Umbilical cord (tissue), 2 donors: Measurements from ENCODE around the gene SMYD1. TPM values are rescaled to one million over a fixed set of nuclear protein-coding genes. Genes with fewer than 3 reads are reported as not detected.

Source experiments
- DNase-seq: peaks from one replicate; pipeline ENCODE4 v3.0.0-alpha.2; 2015; ENCODE audit warnings: low spot score
- total RNA-seq: library from RNA; depleted of rRNA; stranded (reverse); fragments of >200 nt; gene quantifications from one replicate; pipeline ENCODE4 v1.2.3, GENCODE V29; 2014; ENCODE audit warnings: low replicate concordance; ENCODE audit not compliant: insufficient read depth

SMYD1 gene
- total RNA-seq, 1 donor from 2014 or later, result 0.72 TPM

DNA sequence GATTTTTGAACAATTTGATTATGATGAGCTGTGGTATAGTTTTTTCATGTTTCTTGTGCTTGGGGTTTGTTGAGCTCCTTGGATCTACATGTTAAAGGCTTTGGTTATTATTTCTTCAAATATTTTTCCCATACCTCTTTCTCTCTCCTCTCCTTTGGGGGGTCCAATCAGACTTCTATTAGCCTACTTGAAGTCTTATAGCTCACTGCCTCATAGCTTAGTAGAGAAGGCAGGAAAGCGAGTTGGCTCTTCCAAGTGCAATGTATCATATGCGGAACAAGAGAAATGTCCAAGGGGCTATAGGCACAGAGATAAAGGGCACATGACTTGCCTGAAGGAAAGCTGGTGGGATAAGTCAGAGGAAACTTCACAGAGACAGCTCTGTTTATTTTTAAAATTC lies 74.3 kb downstream of the SMYD1 start:
- DNase-seq, result no peak

DNA sequence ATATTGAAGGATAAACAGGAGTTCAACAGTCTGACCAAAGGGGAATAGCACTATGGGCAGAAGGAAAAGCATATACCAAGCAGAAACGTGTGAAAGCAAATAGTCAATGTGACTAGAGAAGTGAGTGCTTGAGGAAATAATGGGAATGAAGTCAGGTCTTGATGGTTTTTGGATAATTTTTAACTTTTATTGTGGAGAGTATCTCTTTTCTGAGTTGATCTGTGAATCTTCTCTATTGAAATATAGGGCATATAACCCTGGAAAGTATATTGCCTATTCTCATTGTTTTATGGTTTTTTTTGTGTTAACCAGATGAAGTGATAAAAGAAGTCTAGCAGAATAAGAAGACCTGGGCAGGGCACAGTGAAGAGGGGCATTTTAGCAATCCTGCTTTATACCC lies 76.6 kb downstream of the SMYD1 start:
- no peak for DNase-seq

DNA sequence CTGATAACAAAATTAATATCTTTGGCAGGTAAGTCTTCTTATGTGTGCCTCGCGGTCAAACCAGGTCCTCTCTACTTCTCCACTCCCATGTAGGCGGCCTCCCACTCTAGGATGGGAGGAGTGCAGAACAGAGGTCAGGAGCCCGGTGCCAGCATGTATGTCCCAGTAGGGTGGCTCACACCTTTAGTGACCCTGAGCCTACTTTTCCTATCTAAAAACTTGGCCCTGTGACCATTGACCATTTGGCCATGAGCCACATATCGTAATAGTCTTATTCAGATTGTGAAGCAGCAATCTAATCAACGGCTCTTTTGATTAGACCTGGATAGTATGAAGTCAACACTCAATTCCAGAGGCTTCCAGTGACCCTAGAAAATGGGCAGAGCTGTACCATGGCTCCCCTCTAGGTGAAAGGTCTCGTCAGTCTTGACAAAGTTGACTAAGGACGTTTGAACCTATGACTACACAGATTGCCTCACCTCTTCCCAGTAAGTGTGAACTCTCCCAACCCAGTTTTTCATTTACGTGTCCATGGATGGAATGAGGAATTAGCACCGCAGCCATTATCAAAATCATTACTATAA lies 77.4 kb downstream of the SMYD1 start:
- DNase-seq, result no peak

DNA sequence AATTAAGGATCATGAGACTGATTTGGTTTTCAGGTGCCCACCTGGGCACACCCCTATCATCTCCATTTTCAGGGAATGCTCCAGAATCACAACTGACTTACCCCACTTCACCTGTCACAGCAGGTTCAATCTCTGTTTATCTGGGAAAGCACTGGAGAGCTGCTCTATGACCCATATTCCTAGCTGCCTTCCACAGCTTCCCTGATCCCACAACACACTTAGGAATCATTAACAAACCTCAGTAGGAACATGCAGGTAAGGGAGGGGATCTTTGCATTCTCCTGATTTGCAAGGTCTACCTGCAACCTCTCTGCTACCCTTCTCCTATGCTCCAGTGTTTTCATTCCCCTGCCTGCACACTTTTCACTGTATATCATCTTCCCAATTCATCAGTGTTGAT lies 79.0 kb downstream of the SMYD1 start:
- no peak for DNase-seq

DNA sequence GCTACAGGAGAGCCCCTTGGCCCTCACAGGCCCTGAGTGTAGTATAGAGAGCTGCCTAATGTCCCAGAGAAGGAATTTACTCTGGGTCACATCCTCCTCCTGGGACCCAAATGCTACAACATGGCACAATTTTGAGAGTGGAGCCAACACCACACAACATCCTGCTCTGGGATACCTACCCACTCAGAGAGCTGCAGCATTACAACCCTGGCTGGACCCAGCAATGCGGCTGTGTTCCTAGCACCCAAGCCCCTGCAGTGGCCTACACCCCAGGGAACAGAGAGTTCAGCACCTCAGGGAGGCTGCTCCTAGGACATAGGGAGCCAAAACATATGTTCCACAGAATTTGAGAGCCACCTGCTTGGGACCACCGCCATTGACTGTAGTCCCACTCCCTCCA lies 79.5 kb downstream of the SMYD1 start:
- no peak for DNase-seq

DNA sequence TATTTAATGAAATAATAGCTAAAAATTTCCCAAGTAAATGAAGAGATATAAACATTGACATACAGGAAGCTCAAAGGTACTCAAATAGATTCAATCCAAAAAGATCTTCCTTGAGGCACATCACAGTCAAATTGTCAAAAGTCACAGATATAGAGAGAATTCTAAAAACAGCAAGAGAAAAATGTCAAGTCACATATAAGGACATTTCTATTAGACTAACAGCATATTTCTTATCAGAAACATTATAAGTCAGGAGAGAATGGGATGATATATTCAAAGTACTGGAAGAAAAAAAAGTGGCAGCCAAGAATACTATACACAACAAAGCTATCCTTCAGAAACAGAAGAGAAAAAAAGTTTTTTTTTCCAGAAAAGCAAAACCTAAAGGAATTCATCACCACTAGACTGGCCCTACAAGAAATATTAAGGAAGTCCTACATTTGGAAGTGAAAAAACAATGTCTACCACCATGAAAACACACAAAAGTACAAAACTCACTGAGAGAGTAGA lies 81.4 kb downstream of the SMYD1 start:
- no peak for DNase-seq

DNA sequence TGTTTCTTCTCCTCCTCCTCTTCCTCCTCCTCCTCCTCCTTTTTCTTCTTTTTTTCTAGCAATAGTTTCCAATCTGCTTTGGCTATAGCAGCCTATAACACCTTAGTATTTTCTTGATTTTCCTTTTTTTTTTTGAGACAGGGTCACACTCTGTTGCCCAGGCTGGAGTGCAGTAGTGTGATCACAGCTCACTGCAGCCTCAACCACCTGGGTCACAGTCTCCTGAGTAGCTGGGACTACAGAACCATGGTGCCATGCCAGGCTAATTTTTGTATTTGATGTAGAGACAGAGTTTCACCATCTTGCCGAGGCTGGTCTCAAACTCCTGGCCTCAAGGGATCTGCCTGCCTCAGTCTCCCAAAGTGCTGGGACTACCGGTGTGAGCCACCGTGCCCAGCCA lies 91.9 kb downstream of the SMYD1 start:
- no peak for DNase-seq

DNA sequence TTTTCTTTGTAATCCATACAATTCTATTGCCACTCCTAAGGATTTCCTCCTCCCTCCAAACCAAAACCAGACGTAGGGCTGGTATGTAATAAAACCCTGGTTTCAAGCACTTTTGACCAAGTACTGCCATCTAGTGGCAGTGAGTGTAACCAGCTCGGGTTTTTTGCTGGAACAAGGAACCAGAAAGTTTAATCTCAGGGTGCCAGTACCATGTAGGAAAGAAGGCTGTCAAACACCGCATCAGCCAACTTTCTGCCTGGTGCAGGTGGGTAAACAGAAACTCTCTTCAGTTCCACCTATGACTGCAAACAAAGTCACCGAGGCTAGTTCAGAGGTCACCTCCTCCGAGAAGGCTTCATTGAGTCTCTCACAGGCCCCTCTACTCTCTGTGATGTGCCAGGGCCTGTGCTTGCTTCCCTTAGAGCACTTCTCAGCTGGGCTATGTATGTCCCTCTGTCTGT lies 92.4 kb downstream of the SMYD1 start:
- DNase-seq, result peak; percentile 81

DNA sequence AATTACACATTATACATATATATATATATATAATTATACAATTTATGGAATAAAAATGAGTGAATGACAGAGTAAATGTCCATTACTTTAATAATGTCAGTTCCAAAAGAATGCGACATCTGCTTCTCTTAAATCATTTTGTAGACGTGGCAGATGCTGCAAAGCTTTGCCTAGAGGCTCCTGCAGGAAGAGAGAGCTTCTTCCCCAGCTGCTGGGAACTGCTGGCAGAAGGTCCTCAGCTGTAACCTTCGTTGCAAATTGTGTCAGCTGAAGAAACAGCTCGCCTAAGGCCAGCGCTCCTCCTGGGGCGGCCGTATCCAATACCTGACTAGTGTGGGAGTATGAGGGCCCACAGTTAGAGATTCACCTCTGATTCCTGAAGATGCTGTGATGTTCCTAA lies 92.9 kb downstream of the SMYD1 start:
- peak; percentile 23 for DNase-seq

DNA sequence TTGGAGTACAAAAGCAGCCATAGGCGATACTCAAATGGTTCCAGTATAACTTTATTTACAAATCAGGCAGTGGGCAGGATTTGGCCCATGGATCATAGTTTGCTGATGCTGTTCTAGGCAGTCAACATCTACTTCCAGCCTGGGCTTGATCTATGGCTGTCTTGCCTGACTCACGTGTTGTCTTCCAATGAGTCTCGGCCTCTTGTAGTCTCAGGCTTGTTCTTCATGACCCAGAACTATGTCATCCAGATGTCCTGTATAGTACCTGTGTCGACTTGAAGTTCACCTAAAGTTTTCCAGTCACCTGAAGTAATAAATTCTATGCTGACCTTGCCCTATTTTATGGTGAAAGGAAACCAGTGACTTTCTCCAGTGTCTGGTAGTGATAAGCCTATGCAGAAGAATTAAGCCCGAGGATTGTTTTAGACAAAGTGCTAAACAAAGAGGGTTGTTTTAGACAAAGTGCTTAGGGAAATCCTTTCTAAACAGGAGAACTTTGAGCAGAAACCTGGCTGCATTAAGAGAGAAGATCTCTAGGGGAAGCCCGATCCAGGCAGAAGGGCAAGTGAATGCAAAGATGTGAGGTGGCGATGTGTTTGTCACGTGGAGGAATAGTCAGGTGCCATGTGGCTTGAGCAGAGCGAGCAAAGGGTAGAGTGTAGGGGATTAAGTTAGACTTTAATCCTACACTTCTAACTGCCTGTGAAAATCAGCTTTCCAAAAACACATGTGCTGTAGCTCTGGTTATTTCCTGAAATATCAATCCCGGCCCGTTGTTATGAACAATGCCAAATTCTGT lies 94.0 kb downstream of the SMYD1 start:
- DNase-seq, result no peak

Other genes starting within 250 kb of the SMYD1 start
- 76.8 TPM for gene RGPD2, start 242.0 kb upstream of the SMYD1 start, total RNA-seq
- not detected for gene RNU2-63P, start 51.3 kb upstream of the SMYD1 start, total RNA-seq
- 37.3 TPM for gene KRCC1, start 12.0 kb upstream of the SMYD1 start, total RNA-seq
- gene FABP1, start 60.2 kb downstream of the SMYD1 start, total RNA-seq, result 0.24 TPM
- gene THNSL2, start 102.5 kb downstream of the SMYD1 start, total RNA-seq, result 11.8 TPM